Fibroblast of peridontal ligament (primary cell): ENCODE measurements around the gene DSTN.
A peak's percentile ranks its signal among the peaks of the same experiment; 100 is the strongest.

Experiments
- DNase-seq: peaks from one replicate; pipeline ENCODE4 v3.0.0-alpha.2; 2010; ENCODE audit errors: extremely low read depth

DSTN gene

DNA sequence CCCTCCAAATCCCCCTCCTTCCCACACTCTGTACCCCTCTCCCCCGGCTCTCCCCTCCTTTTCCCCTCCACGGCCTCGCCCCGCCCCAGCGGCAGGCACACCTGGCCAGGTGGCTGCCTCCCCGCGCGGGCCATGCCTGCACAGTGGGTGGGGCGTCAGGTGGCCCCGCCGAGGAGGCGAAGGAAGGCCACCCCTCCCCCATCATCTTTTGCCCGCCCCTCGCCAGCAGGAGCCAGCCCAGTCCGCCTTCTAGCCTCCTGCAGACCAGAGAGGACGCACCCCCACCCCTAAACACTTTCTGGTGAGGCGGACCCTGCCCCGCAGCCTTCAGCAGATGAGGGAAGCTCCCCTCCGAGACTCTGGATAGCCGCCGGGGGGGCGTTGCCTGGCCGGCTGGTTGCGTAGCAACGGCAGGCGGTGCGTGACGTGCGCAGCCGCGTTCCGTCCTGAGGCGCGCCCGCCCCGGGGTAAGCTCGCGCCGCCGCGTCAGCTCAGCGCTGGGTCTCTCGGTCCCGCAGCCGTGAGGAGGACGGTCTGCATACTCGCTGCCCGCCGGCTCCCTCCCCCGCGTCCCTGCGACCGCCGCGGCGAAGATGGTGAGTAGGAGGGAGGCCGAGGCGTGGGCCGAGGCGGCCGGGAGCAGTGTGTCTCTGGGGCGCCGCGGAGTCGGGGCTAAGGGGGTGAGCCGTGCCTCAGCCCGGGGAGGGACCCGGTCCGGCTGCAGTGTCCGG lies at the start of gene DSTN:
TSS of gene DSTN (plus strand) at position 460 of the 731 bp plus-strand sequence. CDS start at position 594, 134 bp downstream.
- peak; percentile 90 for DNase-seq

GRCh38 chr20:17520583-17520982 lies 49.3 kb upstream of the DSTN start:
- DNase-seq, result no peak

- DNase-seq, result no peak
These were observed 47.3 kb upstream of the DSTN start for GRCh38 chr20:17522528-17522927.

GRCh38 chr20:17523326-17523725 lies 46.5 kb upstream of the DSTN start:
- no peak for DNase-seq

DNA sequence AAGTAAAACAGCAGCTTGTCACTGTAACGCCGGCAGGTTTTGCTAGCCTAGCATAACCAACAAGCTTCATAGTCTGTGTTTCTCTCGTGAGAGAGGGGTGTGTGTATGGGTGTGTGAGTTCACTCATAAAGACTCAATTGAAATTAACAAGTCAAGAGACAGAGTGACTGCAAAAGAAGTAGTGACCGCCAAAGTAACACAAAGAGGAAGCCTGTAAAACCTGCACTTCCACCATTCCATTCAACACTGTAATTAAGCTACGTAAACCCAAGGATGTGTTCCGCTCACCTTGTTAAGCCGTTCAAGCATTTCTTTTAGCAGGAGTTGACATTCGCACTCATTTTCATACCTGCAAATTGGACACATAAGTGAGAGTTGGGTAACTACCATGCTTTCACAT lies 45.3 kb upstream of the DSTN start:
- no peak for DNase-seq

- DNase-seq, result no peak
These were observed 44.7 kb upstream of the DSTN start for GRCh38 chr20:17525132-17525531.

DNA sequence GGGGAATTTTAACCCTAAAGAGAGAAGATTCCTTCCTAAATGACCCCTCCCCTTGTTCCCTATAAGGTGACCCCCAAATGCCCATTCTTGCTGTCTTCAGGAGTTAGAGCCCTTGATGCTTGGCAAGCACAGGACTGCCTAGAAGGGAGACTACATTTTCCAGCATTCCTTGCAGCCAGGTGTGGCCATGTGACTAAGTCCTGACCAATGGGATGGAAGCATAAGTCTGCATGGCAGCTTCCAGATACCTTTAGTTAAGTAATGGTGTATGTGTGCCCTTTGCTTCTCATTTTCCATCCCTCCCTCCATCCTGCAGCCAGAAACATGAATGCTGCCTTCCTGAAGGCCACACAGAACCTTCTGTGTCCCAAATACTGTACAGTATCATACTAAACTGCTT lies 44.2 kb upstream of the DSTN start:
- no peak for DNase-seq

DNA sequence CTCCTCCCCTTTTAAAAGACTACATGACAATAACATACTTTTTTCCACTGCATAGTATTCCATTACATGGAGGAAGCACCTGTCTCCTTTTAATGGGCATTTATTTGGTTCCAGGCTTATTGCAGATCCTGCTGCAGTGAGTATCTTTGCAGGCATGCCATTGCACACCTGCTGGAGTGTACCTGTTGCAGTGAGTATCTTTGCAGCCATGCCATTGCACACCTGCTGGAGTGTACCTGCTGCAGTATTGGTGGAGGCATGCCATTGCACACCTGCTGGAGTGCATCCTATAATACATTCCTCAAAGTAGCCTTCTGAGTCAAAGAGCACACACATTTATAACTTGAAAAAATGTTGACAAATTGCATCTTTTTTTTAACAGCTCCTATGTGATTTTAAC lies 40.3 kb upstream of the DSTN start:
- no peak for DNase-seq

DNA sequence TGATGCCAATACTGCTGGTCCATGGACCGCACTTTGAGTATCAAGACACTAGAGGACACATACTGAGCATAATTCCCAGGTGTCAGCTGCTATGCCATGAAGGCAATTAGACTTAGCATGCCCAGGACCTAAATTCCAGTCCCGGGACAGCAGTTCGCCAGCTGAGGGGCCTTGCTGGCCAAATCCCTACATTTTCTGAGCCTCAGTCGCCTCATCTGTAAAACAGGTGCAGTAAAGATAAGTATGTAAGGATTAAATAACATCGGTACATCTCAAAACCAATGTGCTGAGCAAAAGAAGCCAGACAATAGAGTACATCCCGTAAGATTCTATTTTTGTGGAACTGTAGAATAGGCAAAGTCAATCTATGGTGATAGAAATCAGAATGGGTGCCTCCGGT lies 39.7 kb upstream of the DSTN start:
- DNase-seq, result no peak

DNA sequence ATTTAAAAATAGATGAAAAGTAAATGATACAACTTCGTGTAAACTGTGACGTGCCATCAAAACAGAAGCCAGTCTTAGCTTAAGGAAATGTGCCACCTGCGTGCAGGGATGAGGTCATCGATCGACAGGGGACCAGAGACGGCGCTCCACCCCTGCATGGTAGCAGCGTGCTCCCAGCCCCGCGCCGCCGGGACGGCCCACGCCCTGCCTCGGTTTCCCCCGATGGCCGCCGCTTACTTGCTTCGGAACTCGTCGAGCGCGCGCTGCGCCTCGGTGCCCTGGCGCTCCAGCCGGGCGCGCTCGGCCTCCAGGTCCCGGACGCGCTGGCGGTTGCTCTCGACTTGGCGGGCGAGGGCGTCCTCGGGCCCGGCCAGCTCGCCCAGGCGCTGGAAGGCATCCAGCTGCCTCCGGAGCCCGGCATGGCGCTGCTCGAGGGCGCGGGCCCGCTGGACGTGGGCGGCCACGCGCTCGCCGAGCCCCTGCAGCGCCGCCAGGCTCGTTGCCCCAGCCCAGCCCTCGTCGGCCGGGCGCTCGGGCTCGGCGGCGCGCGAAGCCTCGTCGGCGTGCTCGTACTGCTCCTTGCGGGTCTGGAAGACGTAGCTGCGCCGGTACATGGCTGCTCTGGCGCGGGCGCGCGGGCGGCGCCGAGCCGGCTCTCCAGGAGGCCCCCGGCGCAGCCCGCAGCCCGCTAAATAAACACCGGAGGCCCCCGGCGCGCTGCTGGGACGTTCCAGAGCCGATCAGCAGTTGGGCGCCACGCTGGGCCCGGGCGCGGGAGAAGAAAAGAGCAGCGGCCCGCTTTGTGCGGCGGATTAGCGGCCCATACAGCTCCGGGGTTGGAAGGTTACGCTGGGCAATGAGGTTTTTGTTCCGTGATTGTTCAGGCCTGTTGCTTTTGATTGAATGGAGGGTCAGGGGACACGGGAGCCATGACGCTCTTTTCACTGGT lies 38.9 kb upstream of the DSTN start, which contains the start of gene BFSP1:
TSS of gene BFSP1 (minus strand) at position 664 of the 949 bp plus-strand sequence. CDS start at position 614, 50 bp downstream.
- peak; percentile 46 for DNase-seq

GRCh38 chr20:17531665-17532025 lies 38.2 kb upstream of the DSTN start:
- no peak for DNase-seq

- peak; percentile 63 for DNase-seq
These were observed 36.5 kb upstream of the DSTN start for GRCh38 chr20:17533396-17533795.

- DNase-seq, result no peak
These were observed 35.8 kb upstream of the DSTN start for GRCh38 chr20:17534077-17534476.

DNA sequence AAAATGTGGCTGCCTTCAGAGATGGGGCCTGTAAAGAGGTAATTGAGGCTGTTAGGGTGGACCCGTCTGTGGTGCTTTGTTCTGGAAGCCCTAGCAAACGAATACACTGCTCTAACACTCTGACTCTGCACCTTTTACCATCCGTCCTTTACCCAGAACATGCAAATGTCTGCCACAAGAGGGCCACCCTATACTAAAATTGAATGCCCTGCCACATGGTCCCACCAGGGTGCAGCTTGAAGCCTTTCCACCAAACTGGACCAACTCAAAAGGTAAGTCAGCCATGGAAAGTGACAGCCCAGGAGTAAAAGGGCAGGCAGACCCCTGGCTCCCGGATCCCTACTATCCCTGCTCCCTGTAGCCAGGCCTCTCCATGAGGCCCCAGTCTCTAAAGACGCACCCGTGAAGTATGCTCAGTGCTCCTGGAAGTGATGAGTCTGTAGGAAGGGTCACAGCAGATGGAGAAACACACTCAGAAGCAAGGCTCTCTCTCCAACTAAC lies 32.9 kb upstream of the DSTN start:
- DNase-seq, result peak; percentile 83

- DNase-seq, result no peak
These were observed 31.9 kb upstream of the DSTN start for GRCh38 chr20:17537959-17538358.

GRCh38 chr20:17538517-17539170 lies 31.2 kb upstream of the DSTN start:
- no peak for DNase-seq

DNA sequence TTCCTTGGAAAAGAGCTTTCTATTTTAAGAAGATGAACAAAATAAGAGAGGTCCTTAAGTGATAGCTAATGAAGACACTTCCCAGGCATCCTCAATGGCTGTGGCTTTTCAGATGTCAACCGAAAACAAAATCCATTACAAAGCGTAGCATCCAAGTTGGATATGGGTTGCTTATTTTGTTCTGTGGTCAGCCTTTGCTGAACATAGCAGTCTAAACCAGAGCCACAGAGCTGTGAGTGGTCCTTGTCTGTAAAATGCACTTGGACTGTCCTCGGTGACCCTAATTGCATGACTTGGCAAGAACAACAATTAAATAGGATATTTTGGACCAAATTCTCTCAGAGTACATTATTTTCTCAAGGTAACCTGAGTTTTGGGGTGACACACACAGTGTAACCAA lies 28.3 kb upstream of the DSTN start:
- no peak for DNase-seq

DNA sequence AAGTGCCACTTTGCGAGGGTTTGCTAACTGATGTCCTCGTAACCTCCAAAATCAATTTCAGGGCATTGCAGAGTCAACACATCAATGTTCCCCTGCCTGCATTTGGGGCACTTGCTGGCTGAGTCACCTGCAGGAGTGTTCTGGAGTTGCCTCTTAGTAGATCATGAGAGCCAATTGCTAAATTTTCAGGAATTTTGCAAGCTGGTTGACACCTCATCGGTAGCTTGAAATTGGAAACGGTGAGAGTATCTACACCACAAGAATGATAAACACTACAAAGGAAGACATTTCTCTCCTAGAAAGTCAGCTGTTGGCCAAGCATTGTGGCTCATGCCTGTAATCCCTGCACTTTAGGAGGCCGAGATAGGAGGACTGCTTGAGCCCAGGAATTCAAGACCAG lies 27.9 kb upstream of the DSTN start:
- DNase-seq, result peak; percentile 62

DNA sequence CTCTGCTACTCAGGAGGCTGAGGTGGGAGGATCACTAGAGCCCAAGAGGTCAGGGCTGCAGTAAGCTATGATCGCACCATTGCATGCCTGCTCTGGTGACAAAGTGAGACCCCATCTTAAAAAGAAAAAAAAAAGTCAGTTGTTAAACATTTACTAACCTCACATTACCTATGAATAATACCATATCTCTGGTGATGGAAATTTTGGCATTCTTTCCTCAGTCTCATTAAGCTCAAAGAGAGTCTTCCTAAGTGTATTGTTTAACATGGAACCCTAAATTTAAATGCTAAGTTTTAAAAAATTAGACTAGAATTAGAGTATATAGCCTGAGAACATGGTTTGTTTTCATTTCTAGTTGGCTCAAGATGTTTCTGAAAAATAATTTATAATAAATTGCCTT lies 27.4 kb upstream of the DSTN start:
- no peak for DNase-seq

DNA sequence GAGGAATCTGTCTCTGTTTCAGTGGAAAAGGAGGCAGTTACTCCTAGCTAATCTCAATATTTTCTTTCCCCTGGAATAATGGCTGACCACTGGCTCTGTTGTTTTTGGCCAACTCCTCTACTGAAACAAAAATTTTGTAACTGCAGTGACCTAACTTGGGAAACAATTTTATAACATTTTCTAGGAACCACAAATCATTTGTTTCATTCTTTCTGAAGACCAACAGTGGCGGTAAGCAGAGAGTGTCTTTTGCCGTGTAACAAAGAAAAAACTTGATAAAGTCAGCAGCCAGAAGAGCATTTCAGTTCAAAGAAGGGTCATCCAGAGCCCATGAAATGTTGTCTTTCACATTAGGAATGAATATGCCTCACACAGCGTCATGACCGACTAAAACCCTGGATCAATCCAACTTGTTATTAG lies 26.9 kb upstream of the DSTN start:
- DNase-seq, result peak; percentile 96

DNA sequence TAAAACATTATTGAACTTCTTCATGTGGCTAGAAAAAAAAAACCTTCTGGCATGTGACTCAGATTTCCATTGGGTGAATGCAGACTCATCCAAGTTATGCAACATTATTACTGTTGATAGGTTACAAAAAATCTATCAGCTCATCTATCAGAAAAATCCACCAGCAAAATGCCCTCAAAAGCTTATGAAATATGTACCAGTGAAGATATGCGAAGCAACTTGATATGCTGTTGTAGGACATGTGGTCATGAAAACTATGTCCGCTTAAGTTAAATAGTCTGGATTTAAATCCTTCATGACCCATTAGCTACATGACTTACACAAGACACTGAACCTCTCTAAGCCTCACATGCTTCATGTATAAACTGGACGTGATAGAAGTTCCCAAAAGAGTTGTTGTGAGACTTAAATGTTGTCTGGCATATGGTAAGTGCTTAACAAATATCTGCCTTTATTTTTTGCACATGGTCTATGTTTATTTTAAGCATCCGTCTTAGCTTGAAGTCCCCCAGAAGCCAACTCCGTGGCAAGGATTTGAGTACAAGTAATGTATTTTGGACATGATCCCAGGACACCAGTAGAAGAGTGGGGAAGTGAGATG lies 26.2 kb upstream of the DSTN start:
- DNase-seq, result peak; percentile 85

DNA sequence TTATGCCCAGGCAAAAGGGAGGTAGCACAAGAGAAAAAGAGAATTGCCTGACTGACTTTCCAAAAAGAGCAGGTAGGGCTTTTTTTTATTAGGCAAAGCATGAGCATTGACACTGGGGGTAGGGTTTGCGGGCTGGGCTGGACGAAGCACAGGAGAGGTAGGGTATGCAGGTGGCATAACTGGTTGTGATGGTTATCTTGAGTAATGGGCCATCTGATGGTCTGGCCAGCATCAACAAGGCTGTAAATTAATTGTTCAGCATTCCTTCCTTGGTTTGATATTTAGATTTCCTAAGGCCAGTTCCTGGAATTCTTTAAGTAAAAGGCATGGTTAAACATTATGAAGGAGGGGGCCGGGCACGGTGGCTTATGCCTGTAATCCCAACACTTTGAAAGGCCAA lies 24.7 kb upstream of the DSTN start:
- DNase-seq, result no peak
